Cerebellar cortex (tissue), 1 donor: ENCODE data around the gene PSORS1C2.
A peak's percentile ranks its signal among the peaks of the same experiment; 100 is the strongest.

Experiments used
- DNase-seq: peaks from one replicate; pipeline ENCODE4 v3.0.0-alpha.2; 2015; ENCODE audit warnings: low spot score

Gene PSORS1C2

GRCh38 chr6:31140643-31141042 is 1.8 kb upstream of the PSORS1C2 start:
- DNase-seq: no peak

- DNase-seq: no peak
Observed at GRCh38 chr6:31139599-31139998, 733 bp upstream of the PSORS1C2 start.

DNA sequence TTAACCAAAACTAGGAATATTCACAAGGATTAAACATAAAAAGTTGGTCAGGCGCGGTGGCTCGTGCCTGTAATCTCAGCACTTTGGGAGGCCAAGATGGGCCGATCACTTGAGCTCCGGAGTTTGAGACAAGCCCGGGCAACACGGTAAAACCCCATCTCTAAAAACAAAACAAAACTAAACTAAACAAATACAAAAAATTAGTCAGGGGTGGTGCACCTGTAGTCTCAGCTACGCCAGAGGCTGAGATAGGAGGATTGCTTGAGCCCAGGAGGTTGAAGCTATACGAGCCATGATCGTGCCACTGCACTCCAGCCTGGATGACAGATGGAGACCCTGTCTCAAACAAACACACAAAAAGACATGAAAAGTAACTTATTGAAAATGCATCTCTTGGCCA is 3.2 kb downstream of the PSORS1C2 start:
- no peak for DNase-seq

DNA sequence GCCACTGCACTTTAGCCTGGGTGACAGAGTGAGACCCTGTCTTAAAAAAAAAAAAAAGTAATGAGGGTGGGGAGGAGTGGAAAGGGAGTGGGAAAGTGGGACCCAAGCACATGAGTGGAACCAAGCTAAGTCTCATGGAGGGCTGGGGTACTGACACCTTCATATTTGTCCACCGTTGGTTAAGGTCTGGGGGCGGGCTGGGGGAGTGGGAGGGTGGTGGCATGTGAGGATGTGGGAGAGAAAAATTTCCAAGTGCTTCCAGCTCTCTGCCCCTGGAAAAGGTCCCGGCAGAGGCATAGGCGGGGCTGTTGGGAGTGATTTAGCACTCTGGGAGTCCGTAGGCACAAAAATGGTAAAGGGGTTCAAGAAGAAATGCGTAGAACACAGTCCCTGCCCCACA is 6.1 kb downstream of the PSORS1C2 start:
- DNase-seq: no peak

DNA sequence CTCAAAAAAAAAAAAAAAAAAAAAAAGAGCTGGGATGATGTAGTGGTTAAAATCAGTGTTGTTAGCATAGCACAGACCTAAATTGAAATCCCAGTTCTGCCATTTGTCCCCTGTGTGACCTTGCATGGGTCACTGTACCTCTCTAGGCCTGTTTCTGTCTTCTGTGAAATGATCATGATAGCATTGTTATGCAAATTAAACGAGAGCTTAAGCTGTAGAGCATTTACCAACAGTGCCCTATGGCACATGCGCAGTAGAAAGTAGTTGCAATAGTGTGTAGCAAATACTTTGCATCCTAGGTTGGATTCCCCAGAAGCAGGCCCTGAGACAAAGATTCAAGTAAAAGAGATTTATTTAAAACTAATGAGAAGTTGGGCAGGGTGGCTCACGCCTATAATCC is 7.3 kb downstream of the PSORS1C2 start:
- DNase-seq: no peak

DNA sequence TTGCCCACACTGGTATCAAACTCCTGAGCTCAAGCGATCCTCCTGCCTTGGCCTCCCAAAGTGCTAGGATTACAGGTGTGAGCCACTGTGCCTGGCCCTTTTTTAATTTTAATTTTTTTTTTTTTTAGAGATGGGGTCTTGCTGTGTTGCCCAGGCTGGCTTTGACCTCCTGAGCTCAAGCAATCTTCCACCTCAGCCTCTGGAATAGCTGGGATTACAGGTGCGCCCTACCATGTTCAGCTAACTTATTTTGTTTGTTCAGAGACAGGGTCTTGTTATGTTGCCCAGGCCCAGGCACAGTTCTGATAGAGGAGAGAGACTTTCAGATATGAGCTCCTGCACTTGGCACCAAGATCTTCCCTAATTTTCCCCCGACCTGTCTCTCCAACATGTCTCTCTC is 8.1 kb downstream of the PSORS1C2 start:
- no peak for DNase-seq

DNA sequence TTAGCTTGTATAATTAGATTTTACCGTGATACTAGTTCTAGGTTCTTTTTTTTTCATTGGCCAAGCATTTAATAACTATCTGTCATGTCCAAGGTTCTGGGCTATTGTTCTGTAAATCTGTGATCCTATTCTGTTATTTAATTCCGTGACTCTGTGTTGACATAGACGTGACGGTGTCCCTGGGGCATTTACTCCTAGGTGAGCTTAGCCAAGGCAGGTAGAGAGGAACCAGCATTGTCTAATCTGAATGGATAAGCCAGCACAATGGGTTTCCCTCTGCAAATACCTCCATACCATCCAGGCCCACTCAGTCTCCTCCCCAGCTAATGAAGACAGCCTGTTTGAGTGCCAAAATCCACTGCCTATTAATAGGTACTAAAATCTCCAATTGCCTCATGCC is 9.7 kb downstream of the PSORS1C2 start:
- no peak for DNase-seq

- DNase-seq: peak; percentile 83
Observed at GRCh38 chr6:31128093-31128676, 10.7 kb downstream of the PSORS1C2 start.

- no peak for DNase-seq
Observed at GRCh38 chr6:31126396-31127175, 12.3 kb downstream of the PSORS1C2 start.

DNA sequence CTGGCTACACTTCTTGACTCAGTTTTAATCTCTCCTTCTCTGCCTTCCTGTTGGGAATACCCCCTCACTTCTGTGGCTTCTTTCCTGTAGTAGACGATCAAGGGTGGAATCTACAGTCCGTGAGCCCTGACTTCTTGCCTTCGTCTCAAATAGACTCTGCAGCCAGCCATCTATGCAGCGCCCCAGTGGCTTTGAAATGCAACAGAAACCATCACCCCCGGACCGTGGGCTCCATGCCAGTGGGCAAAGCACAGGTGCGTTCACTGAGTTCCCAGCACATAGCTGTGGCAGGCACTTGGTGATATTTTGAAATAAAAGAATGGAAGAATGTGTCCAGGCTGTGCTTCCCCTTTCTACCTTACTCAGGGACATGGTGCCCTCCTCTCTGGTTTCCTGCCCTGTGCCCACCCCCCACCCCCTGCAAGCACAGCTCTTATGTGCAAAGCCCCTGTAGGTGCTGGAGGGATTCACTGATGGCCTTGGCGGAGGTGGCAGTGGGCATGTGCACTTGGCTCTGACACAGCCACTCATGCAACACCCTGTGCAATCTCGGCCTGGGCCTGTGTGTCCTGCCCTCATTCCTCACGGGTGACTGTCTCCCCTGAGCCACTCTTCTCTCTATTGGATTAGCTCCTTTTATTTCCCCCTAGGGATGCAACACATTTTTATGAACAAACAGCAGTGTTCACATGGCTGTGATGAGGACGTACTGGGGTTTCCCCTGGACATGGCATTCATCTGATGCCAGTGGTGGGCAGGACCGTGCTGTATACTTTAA is 13.1 kb downstream of the PSORS1C2 start:
- DNase-seq: no peak

GRCh38 chr6:31125162-31125561 is 13.7 kb downstream of the PSORS1C2 start:
- DNase-seq: no peak

- DNase-seq: peak; percentile 44
Observed at GRCh38 chr6:31122791-31123706, 15.8 kb downstream of the PSORS1C2 start.

- DNase-seq: no peak
Observed at GRCh38 chr6:31121131-31121790, 17.6 kb downstream of the PSORS1C2 start.

GRCh38 chr6:31120151-31120915 is 18.5 kb downstream of the PSORS1C2 start, which contains the start of gene CDSN:
CDSN (minus strand) TSS chr6:31120446; CDS start chr6:31120419, 27 bp downstream.
- DNase-seq: no peak

DNA sequence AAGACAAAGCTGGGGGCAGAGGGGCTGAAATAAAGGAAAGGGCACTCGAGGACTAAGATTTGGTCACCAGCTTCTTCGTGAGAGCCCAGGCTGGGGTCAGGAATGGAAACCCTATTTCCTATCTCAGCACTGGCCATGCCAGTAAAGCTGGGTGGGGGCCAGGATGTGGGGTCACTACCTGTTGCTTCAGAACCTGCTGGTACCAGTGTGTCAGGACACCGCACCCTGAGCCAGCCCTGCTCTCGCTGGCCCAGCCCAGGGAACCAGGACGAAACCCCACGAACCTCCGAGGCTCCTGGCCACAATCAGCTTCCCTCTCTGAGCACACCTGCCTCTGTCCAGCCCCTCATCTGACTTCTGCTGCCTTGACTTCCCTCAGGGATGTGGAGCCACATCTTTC is 20.7 kb downstream of the PSORS1C2 start:
- DNase-seq: no peak

GRCh38 chr6:31116661-31117385 is 22.0 kb downstream of the PSORS1C2 start:
- no peak for DNase-seq

DNA sequence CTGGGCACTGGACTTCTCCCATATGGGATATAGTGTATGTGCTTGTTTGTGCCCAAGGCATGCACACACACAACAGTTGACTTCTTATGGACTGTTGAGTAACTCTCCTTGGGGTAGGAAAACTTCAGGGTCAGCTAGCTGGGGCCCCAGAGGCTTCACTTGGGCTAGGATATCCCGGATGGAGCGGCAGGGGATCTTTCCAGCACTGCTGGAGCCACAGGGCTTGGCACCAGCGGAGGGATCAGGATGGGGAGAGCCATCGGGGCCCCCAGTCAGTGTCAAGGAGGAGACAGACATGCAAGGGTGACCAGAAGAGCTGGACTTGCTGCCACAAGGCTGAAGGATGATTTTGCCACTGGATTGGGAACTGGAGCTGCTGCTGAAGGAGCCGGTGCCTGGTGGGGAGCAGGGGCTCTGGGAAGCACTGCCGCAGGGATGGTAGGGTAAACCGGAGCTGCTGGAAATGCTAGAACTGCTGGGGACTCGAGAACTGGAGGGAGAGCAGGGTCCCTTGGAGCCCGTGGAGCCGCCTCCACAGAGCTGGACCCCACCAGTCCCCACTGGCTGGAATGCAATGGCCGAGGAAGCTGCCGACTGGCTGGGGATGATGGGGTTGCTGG is 22.8 kb downstream of the PSORS1C2 start:
- DNase-seq: no peak

DNA sequence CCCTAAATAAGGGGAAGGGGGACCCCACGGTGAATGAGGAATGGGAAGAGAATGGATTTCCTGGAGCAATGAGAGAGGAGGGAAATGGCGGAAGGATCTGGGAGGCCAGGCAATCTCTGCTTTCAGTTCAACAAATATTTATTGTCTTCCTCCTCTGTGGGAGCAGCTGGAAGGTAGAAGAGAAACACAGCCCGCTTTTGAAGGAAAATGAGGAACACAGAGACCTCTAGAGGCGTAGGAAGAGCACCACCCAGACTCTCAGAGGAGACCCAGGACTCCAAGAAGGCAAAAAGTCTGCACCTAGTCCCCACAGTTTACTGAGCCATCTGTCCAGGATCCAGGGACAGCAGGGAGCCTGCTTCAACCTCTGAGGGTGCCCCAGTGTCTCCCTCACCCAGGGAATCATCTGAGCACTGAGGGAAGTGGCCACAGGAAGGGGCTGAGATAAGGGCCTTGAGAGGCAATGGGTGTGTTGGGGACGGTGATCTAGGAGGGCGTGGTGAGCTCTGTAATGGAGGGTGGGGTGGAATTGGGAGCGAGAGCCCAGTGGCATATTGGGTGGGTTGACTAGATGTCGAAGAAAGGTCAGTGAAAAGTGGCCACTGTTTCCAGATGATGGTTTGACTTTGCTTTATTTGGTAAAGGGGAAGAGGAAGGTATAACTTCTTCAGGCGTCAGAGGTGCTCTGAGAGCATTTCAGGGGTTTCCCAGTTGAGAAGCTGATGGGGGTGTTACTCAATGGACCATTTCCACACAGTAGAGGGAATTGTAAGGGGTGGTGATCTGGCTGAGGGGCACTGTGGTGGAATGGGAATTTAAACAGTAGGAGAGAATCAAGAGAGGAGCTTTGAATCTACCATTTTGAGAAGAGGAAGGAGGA is 23.7 kb downstream of the PSORS1C2 start:
- DNase-seq: peak; percentile 39

- no peak for DNase-seq
Observed at GRCh38 chr6:31114541-31114878, 24.4 kb downstream of the PSORS1C2 start, which contains the start of gene PSORS1C1. PSORS1C1 (plus strand) TSS chr6:31114800; CDS start chr6:31129633, 14,833 bp downstream.
